Natural killer cell (primary cell): ENCODE measurements around the gene AKAP5. TPM values are rescaled to one million over a fixed set of nuclear protein-coding genes. Genes with fewer than 3 reads are reported as not detected.

ENCODE experiments used
- ATAC-seq, 3 donors: fragments of 150-1000 bp in 2 of 3; fragments of 200-7000 bp in 1 of 3; cut with Tn5 transposase; 1 replicate in 1 of 3; 2 replicates in 2 of 3; pipeline ENCODE4 v1.10.0; 2021; ENCODE audit warnings: mild to moderate bottlenecking in 2 of 3, moderate library complexity in 2 of 3
- DNase-seq, 2 donors: peaks; one replicate each; pipeline versions ENCODE4 v3.0.0 to v3.0.0-alpha.2; 2013 to 2021; ENCODE audit warnings: mixed read lengths in 1 of 2
- H3K27ac ChIP-seq: one replicate; pipeline ENCODE4 v1.5.1; 2013; ENCODE audit warnings: mild to moderate bottlenecking, low read length
- H3K27me3 ChIP-seq: one replicate; pipeline ENCODE4 v1.6.1; 2013; ENCODE audit warnings: low read length; ENCODE audit not compliant: control insufficient read depth, insufficient read depth
- H3K36me3 ChIP-seq: one replicate; pipeline ENCODE4 v1.6.1; 2013; ENCODE audit warnings: low read length; ENCODE audit not compliant: control insufficient read depth, insufficient read depth
- H3K4me1 ChIP-seq: one replicate; pipeline ENCODE4 v1.6.1; 2013; ENCODE audit warnings: low read length; ENCODE audit not compliant: control insufficient read depth, insufficient read depth
- H3K4me3 ChIP-seq: one replicate; pipeline ENCODE4 v1.5.1; 2013; ENCODE audit warnings: low read length
- H3K9me3 ChIP-seq: one replicate; pipeline ENCODE4 v1.6.1; 2013; ENCODE audit warnings: low read length; ENCODE audit not compliant: control insufficient read depth, insufficient read depth
- H3K27ac Mint-ChIP-seq, 2 donors: one replicate each; pipeline ENCODE4 v1.8.0; 2022; ENCODE audit warnings: mild to moderate bottlenecking in 2 of 2, mixed read lengths in 2 of 2, moderate library complexity in 1 of 2
- H3K27me3 Mint-ChIP-seq, 2 donors: one replicate each; pipeline ENCODE4 v1.8.0; 2022; ENCODE audit warnings: low read depth in 2 of 2, mixed read lengths in 2 of 2
- H3K36me3 Mint-ChIP-seq: one replicate; pipeline ENCODE4 v1.8.0; 2022; ENCODE audit warnings: mixed read lengths
- H3K4me1 Mint-ChIP-seq, 2 donors: one replicate each; pipeline ENCODE4 v1.8.0; 2022; ENCODE audit warnings: mixed read lengths in 2 of 2
- H3K4me3 Mint-ChIP-seq: one replicate; pipeline ENCODE4 v1.8.0; 2022; ENCODE audit warnings: mild to moderate bottlenecking, moderate library complexity, mixed read lengths
- H3K9me3 Mint-ChIP-seq, 2 donors: one replicate each; pipeline ENCODE4 v1.8.0; 2022; ENCODE audit warnings: mixed read lengths in 2 of 2
- CTCF ChIP-seq: fragments of 200-600 bp; IDR thresholded peaks from one replicate; pipeline ENCODE4 v1.8.0; 2022; ENCODE audit warnings: antibody characterized with exemption
- whole genome bisulfite sequencing: methylation state at CpG from one replicate; pipeline ENCODE4 v1.1.7; 2013; ENCODE audit warnings: missing lambda C conversion rate; ENCODE audit not compliant: insufficient coverage; 5-methylcytosine and 5-hydroxymethylcytosine counted together
- intact Hi-C: fragments of 100-400 bp; cut with micrococcal nuclease; formaldehyde crosslinking; loops from one replicate; pipeline ENCODE4 v1.14.2; 2022
- total RNA-seq, 4 donors: library from RNA; stranded (reverse); fragments of 120-200 nt in 1 of 4; gene quantifications; one replicate each; pipeline versions ENCODE4 v1.2.3 to v1.2.4, GENCODE V29; 2013 to 2022

AKAP5 gene
- total RNA-seq, 3 donors from 2014 or later (not counting 1 experiment from before 2014, with no cell fraction given): 11.1 to 16.3 (median 12.0) TPM

GRCh38 chr14:64422756-64423155, 42.5 kb upstream of the AKAP5 start:
- no peaks in the 10 kb centered on the region for H3K4me1 ChIP-seq
- H3K36me3 ChIP-seq: peaks cover 32% of the 10 kb centered on the region
- Mint-ChIP-seq H3K9me3 (no peaks in the 10 kb centered on the region), H3K27ac (peak overlapping the region in 1 of 2 donors; percentile 22), H3K36me3 (peaks cover 6% of the 10 kb centered on the region), H3K27me3 (no peaks in the 10 kb centered on the region), H3K4me3 (no peak overlapping the region), H3K4me1 (no peaks in the 10 kb centered on the region)
- TF ChIP-seq CTCF: no peak
- intact Hi-C loops: no loop called here
- H3K9me3 ChIP-seq: no peaks in the 10 kb centered on the region
- H3K27me3 ChIP-seq: no peaks in the 10 kb centered on the region
- no peak overlapping the region for H3K27ac ChIP-seq
- no peak overlapping the region for H3K4me3 ChIP-seq
- ATAC-seq (no peak), DNase-seq (no peak)
- WGBS: 86% methylated on average over 7 of the region's 7 CpGs

GRCh38 chr14:64423987-64424386, 41.3 kb upstream of the AKAP5 start:
- peaks cover 27% of the 10 kb centered on the region for H3K36me3 ChIP-seq
- no peak for TF ChIP-seq CTCF
- WGBS: 98% methylated on average over 6 of the region's 6 CpGs
- H3K9me3 Mint-ChIP-seq: no peaks in the 10 kb centered on the region
- DNase-seq: no peak
- no peak overlapping the region for H3K27ac Mint-ChIP-seq
- H3K9me3 ChIP-seq: no peaks in the 10 kb centered on the region
- intact Hi-C loops: no loop called here
- no peak for ATAC-seq
- H3K36me3 Mint-ChIP-seq: peaks cover 6% of the 10 kb centered on the region
- H3K27me3 Mint-ChIP-seq: no peaks in the 10 kb centered on the region
- no peak overlapping the region for H3K4me3 Mint-ChIP-seq
- no peak overlapping the region for H3K4me3 ChIP-seq
- no peaks in the 10 kb centered on the region for H3K4me1 ChIP-seq
- H3K27ac ChIP-seq: no peak overlapping the region
- H3K27me3 ChIP-seq: no peaks in the 10 kb centered on the region
- H3K4me1 Mint-ChIP-seq: no peaks in the 10 kb centered on the region

- Mint-ChIP-seq H3K4me3 (no peak overlapping the region), H3K27me3 (no peaks in the 10 kb centered on the region), H3K36me3 (peaks cover 8% of the 10 kb centered on the region), H3K27ac (no peak overlapping the region), H3K4me1 (peaks cover 14% of the 10 kb centered on the region in 2 donors), H3K9me3 (no peaks in the 10 kb centered on the region)
- no peak overlapping the region for H3K4me3 ChIP-seq
- intact Hi-C loops: no loop called here
- H3K27me3 ChIP-seq: no peaks in the 10 kb centered on the region
- peaks cover 6% of the 10 kb centered on the region for H3K4me1 ChIP-seq
- ATAC-seq (no peak), DNase-seq (no peak)
- H3K36me3 ChIP-seq: peaks cover 16% of the 10 kb centered on the region
- H3K27ac ChIP-seq: no peak overlapping the region
- no peaks in the 10 kb centered on the region for H3K9me3 ChIP-seq
- TF ChIP-seq CTCF: no peak
- WGBS: 96% methylated on average over 3 of the region's 3 CpGs
Observed at GRCh38 chr14:64434528-64434927, 30.8 kb upstream of the AKAP5 start.

GRCh38 chr14:64438181-64438841, 27.0 kb upstream of the AKAP5 start:
- Histone ChIP-seq H3K4me3 (no peak overlapping the region), H3K9me3 (no peaks in the 10 kb centered on the region), H3K27ac (no peak overlapping the region), H3K27me3 (no peaks in the 10 kb centered on the region), H3K4me1 (peaks cover 7% of the 10 kb centered on the region), H3K36me3 (peaks cover 16% of the 10 kb centered on the region)
- Mint-ChIP-seq H3K27ac (peak overlapping the region; percentile 71 to 83), H3K4me1 (peaks cover 15% of the 10 kb centered on the region in 2 donors), H3K27me3 (no peaks in the 10 kb centered on the region), H3K36me3 (peaks cover 8% of the 10 kb centered on the region), H3K9me3 (no peaks in the 10 kb centered on the region), H3K4me3 (no peak overlapping the region)
- no peak for TF ChIP-seq CTCF
- DNase-seq (peak in 1 of 2 donors; percentile 14), ATAC-seq (peak in 2 of 3 donors; percentile 57 to 89)
- intact Hi-C loops: no loop called here
- WGBS: 60% methylated on average over 2 of the region's 3 CpGs
